H9 (cell line): ENCODE data around the gene RUNX2. TPM values are rescaled to one million over a fixed set of nuclear protein-coding genes. Genes with fewer than 3 reads are reported as not detected.

Experiments used
- DNase-seq: peaks from one replicate; pipeline ENCODE4 v3.0.0-alpha.2; 2017
- H2AFZ ChIP-seq: one replicate; pipeline ENCODE4 v1.6.1; 2013; ENCODE audit warnings: mild to moderate bottlenecking, low read length, control low read depth, moderate library complexity
- H2AK5ac ChIP-seq: 2 replicates; pipeline ENCODE4 v1.6.1; 2013; ENCODE audit warnings: low read length, control low read depth, mixed read lengths; ENCODE audit not compliant: insufficient read length
- H2BK120ac ChIP-seq: one replicate; pipeline ENCODE4 v1.6.1; 2013; ENCODE audit warnings: low read depth, mild to moderate bottlenecking, low read length, control low read depth, inconsistent platforms; ENCODE audit not compliant: poor library complexity, severe bottlenecking
- H2BK12ac ChIP-seq: 2 replicates; pipeline ENCODE4 v1.6.1; 2013; ENCODE audit warnings: low read length, control low read depth, mixed read lengths, low read depth; ENCODE audit not compliant: insufficient read length
- H2BK15ac ChIP-seq: 2 replicates; pipeline ENCODE4 v1.6.1; 2013; ENCODE audit warnings: low read depth, low read length, control low read depth
- H2BK20ac ChIP-seq: one replicate; pipeline ENCODE4 v1.6.1; 2013; ENCODE audit warnings: low read depth, mild to moderate bottlenecking, low read length, control low read depth, inconsistent platforms; ENCODE audit not compliant: poor library complexity, severe bottlenecking
- H2BK5ac ChIP-seq: 2 replicates; pipeline ENCODE4 v1.6.1; 2013; ENCODE audit warnings: low read length, control low read depth, mixed read lengths; ENCODE audit not compliant: insufficient read length
- H3K14ac ChIP-seq: 2 replicates; pipeline ENCODE4 v1.6.1; 2013; ENCODE audit warnings: low read length, control low read depth; ENCODE audit not compliant: insufficient read depth
- H3K18ac ChIP-seq: 2 replicates; pipeline ENCODE4 v1.6.1; 2013; ENCODE audit warnings: low read depth, mild to moderate bottlenecking, mixed read lengths, low read length, control low read depth; ENCODE audit not compliant: insufficient read length
- H3K23ac ChIP-seq: 2 replicates; pipeline ENCODE4 v1.6.1; 2013; ENCODE audit warnings: low read length, control low read depth, mixed read lengths, low read depth; ENCODE audit not compliant: insufficient read length
- H3K23me2 ChIP-seq: 2 replicates; pipeline ENCODE4 v1.6.1; 2013; ENCODE audit warnings: low read depth, mild to moderate bottlenecking, mixed read lengths, low read length, control low read depth; ENCODE audit not compliant: insufficient read length, poor library complexity, severe bottlenecking
- H3K27ac ChIP-seq: 2 replicates; pipeline ENCODE4 v1.5.1; 2013; ENCODE audit warnings: low read length, control low read depth, mixed read lengths, low read depth; ENCODE audit not compliant: insufficient read length
- H3K27me3 ChIP-seq: 2 replicates; pipeline ENCODE4 v1.6.1; 2013; ENCODE audit warnings: low read length, control low read depth, inconsistent platforms; ENCODE audit not compliant: insufficient read depth
- H3K4ac ChIP-seq: 2 replicates; pipeline ENCODE4 v1.6.1; 2013; ENCODE audit warnings: low read depth, mild to moderate bottlenecking, control low read depth, inconsistent platforms, low read length, moderate library complexity
- H3K4me1 ChIP-seq: 2 replicates; pipeline ENCODE4 v1.6.1; 2013; ENCODE audit warnings: low read length, control low read depth, inconsistent platforms; ENCODE audit not compliant: insufficient read depth
- H3K4me2 ChIP-seq: 2 replicates; pipeline ENCODE4 v1.6.1; 2013; ENCODE audit warnings: low read length, control low read depth, mixed read lengths; ENCODE audit not compliant: insufficient read length, insufficient read depth
- H3K56ac ChIP-seq: 2 replicates; pipeline ENCODE4 v1.6.1; 2013; ENCODE audit warnings: low read depth, mild to moderate bottlenecking, mixed read lengths, low read length, control low read depth; ENCODE audit not compliant: insufficient read length
- H3K79me1 ChIP-seq: 2 replicates; pipeline ENCODE4 v1.6.1; 2013; ENCODE audit warnings: low read depth, mild to moderate bottlenecking, moderate library complexity, low read length, control low read depth, inconsistent platforms; ENCODE audit not compliant: insufficient read depth, poor library complexity, severe bottlenecking
- H3K79me2 ChIP-seq: 2 replicates; pipeline ENCODE4 v1.6.1; 2013; ENCODE audit warnings: low read length, control low read depth, inconsistent platforms; ENCODE audit not compliant: insufficient read depth
- H3K9ac ChIP-seq: 2 replicates; pipeline ENCODE4 v1.6.1; 2013; ENCODE audit warnings: low read length, control low read depth, mixed read lengths; ENCODE audit not compliant: insufficient read length; ENCODE audit errors: extremely low read depth
- H3K9me3 ChIP-seq: one replicate; pipeline ENCODE4 v1.6.1; 2013; ENCODE audit warnings: low read depth, low read length, inconsistent platforms; ENCODE audit not compliant: control insufficient read depth
- H3T11ph ChIP-seq: one replicate; pipeline ENCODE4 v1.6.1; 2013; ENCODE audit warnings: mild to moderate bottlenecking, low read length, control low read depth, inconsistent platforms
- H4K20me1 ChIP-seq: one replicate; pipeline ENCODE4 v1.6.1; 2013; ENCODE audit not compliant: control insufficient read depth, insufficient read length, insufficient read depth
- H4K5ac ChIP-seq: 2 replicates; pipeline ENCODE4 v1.6.1; 2013; ENCODE audit warnings: low read depth, mild to moderate bottlenecking, mixed read lengths, low read length, control low read depth; ENCODE audit not compliant: insufficient read length
- H4K8ac ChIP-seq: replicated peaks from 2 replicates; pipeline ENCODE4 v1.6.1; 2013; ENCODE audit warnings: low read length, control low read depth, mixed read lengths, low read depth; ENCODE audit not compliant: insufficient read length
- H4K91ac ChIP-seq: 2 replicates; pipeline ENCODE4 v1.6.1; 2013; ENCODE audit warnings: low read depth, mild to moderate bottlenecking, moderate library complexity, mixed read lengths, low read length, control low read depth; ENCODE audit not compliant: insufficient read length
- H3K27ac Mint-ChIP-seq, 3 experiments: 2 replicates in 2 of 3; 3 replicates in 1 of 3; pipeline ENCODE4 v1.8.0; 2020 to 2021; ENCODE audit warnings: mixed read lengths in 3 of 3, mild to moderate bottlenecking in 1 of 3, moderate library complexity in 1 of 3
- H3K27me3 Mint-ChIP-seq: 2 replicates; pipeline ENCODE4 v1.8.0; 2021; ENCODE audit warnings: low read depth, mild to moderate bottlenecking, moderate library complexity, mixed read lengths
- H3K36me3 Mint-ChIP-seq, 3 experiments: 2 replicates in 2 of 3; 3 replicates in 1 of 3; pipeline ENCODE4 v1.8.0; 2020 to 2021; ENCODE audit warnings: low read depth in 3 of 3, mixed read lengths in 3 of 3; ENCODE audit not compliant: insufficient read depth in 1 of 3
- H3K4me1 Mint-ChIP-seq, 2 experiments: 2 replicates each; pipeline ENCODE4 v1.8.0; 2020; ENCODE audit warnings: mixed read lengths in 2 of 2
- H3K4me3 Mint-ChIP-seq, 2 experiments: 2 replicates in 1 of 2; 3 replicates in 1 of 2; pipeline ENCODE4 v1.8.0; 2020 to 2021; ENCODE audit warnings: mild to moderate bottlenecking in 2 of 2, mixed read lengths in 2 of 2, moderate library complexity in 1 of 2
- H3K9me3 Mint-ChIP-seq, 2 experiments: 2 replicates in 1 of 2; 3 replicates in 1 of 2; pipeline ENCODE4 v1.8.0; 2020; ENCODE audit warnings: mild to moderate bottlenecking in 2 of 2, mixed read lengths in 2 of 2, moderate library complexity in 1 of 2
- CTCF ChIP-seq: fragments of 200-600 bp; sonication (generic); conservative IDR thresholded peaks from 3 replicates; pipeline ENCODE4 v1.8.0; 2021; ENCODE audit warnings: antibody characterized with exemption, mild to moderate bottlenecking
- WGBS: extraction: QIAGEN DNeasy Blood & Tissue Kit; methylation state at CpG from one replicate; pipeline ENCODE4 v1.1.7; 2013; ENCODE audit warnings: missing lambda C conversion rate, low lambda C conversion rate, mixed read lengths; ENCODE audit not compliant: insufficient read length; ENCODE audit errors: extremely low coverage; 5-methylcytosine and 5-hydroxymethylcytosine counted together
- total RNA-seq: library from RNA; stranded (reverse); gene quantifications from 2 replicates; pipeline ENCODE4 v1.2.1, GENCODE V29; 2021

The RUNX2 gene
- total RNA-seq, 1 experiment from 2014 or later = 0.15 TPM

- H3T11ph ChIP-seq = no peak overlapping the region
- H4K91ac ChIP-seq = no peak overlapping the region
- no peaks in the 10 kb centered on the region for H3K4me1 ChIP-seq
- H4K5ac ChIP-seq = no peak overlapping the region
- no peak overlapping the region for H3K4me3 Mint-ChIP-seq
- no peak overlapping the region for H2BK20ac ChIP-seq
- no peak overlapping the region for H2BK12ac ChIP-seq
- no peak overlapping the region for H3K27ac ChIP-seq
- no peak overlapping the region for H4K8ac ChIP-seq
- no peak overlapping the region for H2BK5ac ChIP-seq
- no peaks in the 10 kb centered on the region for H3K23me2 ChIP-seq
- H3K36me3 Mint-ChIP-seq = no peaks in the 10 kb centered on the region
- no peak overlapping the region for H3K18ac ChIP-seq
- H3K79me1 ChIP-seq = no peaks in the 10 kb centered on the region
- TF ChIP-seq CTCF = no peak
- no peaks in the 10 kb centered on the region; the same call in 1 of the 2 replicates for H3K27me3 ChIP-seq
- H3K4ac ChIP-seq = no peak overlapping the region
- no peak overlapping the region for H3K14ac ChIP-seq
- no peak overlapping the region for H2BK15ac ChIP-seq
- H3K23ac ChIP-seq = no peak overlapping the region
- H3K27ac Mint-ChIP-seq = no peak overlapping the region
- H2AFZ ChIP-seq = no peak overlapping the region
- no peak overlapping the region for H2BK120ac ChIP-seq
- H3K4me2 ChIP-seq = no peak overlapping the region
- peaks cover 6 to 7% of the 10 kb centered on the region in 2 experiments for H3K4me1 Mint-ChIP-seq
- no peak overlapping the region for H2AK5ac ChIP-seq
- H3K9ac ChIP-seq = no peak overlapping the region
- no peaks in the 10 kb centered on the region for H3K9me3 ChIP-seq
- no CpG with 5 or more reads among the region's 6 CpGs for WGBS
- H3K9me3 Mint-ChIP-seq = no peaks in the 10 kb centered on the region
- H3K27me3 Mint-ChIP-seq = no peaks in the 10 kb centered on the region
- H3K79me2 ChIP-seq = no peaks in the 10 kb centered on the region
- H3K56ac ChIP-seq = no peak overlapping the region
- no peaks in the 10 kb centered on the region for H4K20me1 ChIP-seq
- DNase-seq = no peak
Observed at GRCh38 chr6:45709781-45710220, 381.7 kb downstream of the RUNX2 start.
